GM19467 (cell line): ENCODE data around the gene GGCX.
"Not testable (repeated sequence)": the region's sequence is repeated elsewhere in the genome, so short reads cannot be mapped to it uniquely, and the experiment has no call there.

ENCODE experiments used
- ATAC-seq: cut with Tn5 transposase; IDR thresholded peaks from one replicate; pipeline ENCODE4 v1.9.1; 2021; ENCODE audit warnings: mild to moderate bottlenecking, moderate library complexity; ENCODE audit not compliant: unreplicated experiment

The GGCX gene

GRCh38 chr2:85594715-85595300 lies 33.5 kb upstream of the GGCX start:
- ATAC-seq = no peak

GRCh38 chr2:85593023-85593422 lies 31.7 kb upstream of the GGCX start:
- ATAC-seq = no peak

DNA sequence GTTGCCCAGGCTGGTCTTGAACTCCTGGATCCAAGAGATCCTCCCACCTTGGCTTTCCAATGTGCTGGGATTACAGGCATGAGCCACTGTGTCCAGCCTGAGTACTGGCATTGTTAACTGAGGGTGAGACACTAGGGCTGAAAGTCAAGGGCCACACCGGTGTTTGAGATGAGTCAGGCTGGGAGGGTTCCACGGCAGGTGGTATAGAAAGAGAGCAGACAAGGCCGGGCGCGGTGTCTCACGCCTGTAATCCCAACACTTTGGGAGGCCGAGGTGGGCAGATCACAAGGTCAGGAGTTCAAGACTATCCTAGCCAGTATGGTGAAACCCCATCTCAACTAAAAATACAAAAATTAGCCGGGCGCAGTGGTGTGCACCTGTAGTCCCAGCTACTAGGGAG lies 31.0 kb upstream of the GGCX start:
- not testable (repeated sequence) for ATAC-seq

- no peak for ATAC-seq
These were observed 30.3 kb upstream of the GGCX start for GRCh38 chr2:85591563-85591962.

DNA sequence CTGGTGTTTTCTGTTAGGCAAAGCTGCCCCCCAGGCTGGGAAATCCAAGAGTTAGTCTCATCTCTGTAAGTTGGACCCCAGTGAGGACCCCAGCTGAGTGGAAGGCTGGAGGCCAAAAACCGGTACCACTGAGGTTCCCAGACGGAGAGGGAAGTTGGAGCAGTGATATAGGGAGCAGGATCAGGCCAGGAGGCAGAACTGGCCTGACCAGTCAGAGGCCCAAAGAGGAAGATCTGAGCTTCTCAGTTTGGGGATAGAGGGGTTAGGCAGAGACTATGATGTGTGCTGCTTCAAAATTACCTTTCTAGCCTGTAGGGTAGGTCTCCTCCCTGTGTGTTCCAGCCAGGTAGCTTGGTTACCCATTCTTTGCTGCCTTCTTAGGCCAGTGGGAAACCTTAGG lies 29.7 kb upstream of the GGCX start:
- no peak for ATAC-seq

DNA sequence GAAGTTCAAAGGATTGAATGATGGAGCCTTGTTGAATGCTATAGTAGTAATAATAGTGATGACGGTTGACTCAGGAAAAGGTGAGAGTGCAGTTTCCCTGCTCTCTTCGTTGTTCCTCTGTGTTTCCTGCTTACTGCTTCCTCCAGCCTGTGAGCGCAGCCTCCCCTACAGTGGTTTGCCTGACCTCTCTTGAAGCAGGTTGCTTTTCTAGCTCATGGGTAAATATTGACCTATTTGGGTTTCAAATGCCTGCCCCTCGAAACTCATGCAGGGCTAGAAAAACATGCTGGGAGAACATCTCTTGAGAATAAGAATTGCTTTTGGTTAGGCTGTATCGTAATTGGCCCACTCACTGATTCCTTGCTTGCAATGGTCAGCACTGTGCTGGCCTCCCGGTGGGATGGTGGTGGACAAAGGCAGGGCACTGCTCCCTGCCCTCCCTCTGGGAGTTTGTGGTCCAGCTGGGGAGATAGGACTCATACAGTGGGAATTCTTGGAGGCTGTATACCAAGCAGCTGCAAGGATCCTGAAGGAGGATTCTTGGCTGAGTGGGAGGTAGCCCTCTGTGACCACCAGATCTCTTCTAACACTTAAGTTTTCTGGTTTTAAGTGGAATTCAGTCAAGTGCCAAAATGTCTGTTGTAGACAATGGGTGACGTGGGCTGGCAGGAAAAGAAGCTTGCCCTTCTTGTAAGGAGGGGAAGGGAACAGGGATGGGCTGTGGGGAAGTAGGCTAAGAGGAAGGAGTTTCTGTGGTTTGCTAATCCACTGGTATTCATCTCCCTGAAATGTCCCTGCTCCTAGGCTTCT lies 28.9 kb upstream of the GGCX start:
- ATAC-seq = no peak

DNA sequence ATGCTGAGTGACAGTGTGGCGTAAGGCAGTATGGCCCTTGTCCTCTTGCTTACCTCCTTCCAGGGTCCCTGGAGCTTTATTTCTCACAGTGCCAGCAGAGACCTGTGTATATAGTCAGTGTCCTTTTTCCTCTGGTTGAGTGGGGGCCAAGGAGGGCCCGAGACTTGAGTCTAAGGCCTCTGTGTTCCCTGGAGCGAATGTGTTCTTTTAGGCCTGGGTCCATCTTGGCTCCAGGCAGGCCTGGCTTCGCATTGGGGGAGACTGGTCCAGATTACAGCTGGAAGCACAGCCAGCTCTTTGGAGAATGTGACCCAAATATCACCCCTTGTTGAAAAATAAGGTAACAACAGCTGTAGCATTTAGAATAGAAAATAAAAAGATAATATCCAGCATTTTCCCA lies 27.9 kb upstream of the GGCX start:
- no peak for ATAC-seq

DNA sequence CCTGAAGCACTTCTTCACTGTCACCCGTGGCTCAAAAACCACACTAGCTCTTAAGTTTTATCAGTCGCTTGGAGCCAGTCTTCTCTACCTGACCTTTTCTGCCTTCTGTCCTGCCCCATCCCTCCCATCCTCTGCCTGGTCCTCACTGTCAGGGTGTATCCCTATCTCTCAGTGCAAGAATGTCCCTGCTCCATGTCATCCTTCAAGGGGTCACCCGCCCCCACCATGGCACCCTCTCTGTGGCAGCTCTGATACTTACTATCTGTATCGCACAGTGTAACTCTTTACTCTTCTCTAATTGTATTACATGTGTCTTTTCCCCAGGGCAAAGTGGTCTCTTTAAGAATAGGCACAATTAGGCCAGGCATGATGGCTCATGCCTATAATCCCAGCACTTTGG lies 27.4 kb upstream of the GGCX start:
- no peak for ATAC-seq

DNA sequence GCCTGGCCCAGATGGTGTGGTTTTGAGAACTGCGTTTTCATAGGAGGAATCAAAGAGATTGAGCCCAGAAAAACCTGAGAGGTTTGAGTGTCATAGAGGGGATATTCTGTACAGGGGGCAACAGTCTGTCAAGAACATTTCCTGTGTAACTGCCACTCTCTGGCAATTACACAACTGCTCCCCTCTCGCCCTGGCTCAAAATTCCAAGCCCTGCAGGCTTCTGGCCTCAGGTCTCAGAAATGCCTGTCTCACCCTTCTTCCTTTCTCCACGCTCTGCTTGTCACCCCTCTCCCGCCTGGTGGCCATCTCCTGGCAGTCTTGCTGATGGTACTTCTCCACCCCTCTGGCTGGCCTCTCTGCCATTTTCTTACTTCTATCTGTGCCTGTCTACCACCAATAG lies 26.9 kb upstream of the GGCX start:
- ATAC-seq = no peak

GRCh38 chr2:85585781-85586105 lies 24.4 kb upstream of the GGCX start:
- no peak for ATAC-seq

GRCh38 chr2:85584857-85585780 lies 23.8 kb upstream of the GGCX start:
- ATAC-seq = peak; percentile 36

DNA sequence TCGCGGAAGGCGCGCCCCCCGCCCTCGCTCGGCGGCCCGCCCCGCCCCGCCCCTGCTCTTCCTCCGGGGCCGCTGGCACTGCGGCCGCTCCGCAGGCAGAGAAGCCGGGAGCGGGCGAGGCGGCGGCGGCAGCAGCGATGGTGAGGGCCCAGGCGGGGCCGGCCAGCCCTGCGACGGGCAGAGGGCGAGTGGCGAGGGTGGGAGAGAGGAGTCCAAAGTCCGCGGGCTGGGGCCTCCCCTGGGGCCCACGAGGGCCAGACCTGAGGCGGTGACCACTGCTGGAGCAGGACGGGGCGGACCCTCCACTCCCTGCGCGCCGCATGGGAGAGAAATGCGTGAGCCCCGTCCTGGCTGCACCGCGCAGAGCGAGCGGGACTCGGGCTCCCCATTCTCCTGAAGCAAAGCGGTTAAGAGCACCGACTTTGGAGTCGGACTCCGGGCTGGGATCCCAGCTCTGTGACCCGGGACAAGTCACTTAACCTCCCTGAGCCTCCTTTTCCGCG lies 23.1 kb upstream of the GGCX start, which contains the start of gene VAMP5:
Gene VAMP5 (plus strand): TSS at position 78 of the 503 bp plus-strand sequence. CDS start 60 bp downstream, at position 138.
- peak; percentile 25 for ATAC-seq

- peak; percentile 48 for ATAC-seq
These were observed 22.5 kb upstream of the GGCX start for GRCh38 chr2:85583667-85584353.

DNA sequence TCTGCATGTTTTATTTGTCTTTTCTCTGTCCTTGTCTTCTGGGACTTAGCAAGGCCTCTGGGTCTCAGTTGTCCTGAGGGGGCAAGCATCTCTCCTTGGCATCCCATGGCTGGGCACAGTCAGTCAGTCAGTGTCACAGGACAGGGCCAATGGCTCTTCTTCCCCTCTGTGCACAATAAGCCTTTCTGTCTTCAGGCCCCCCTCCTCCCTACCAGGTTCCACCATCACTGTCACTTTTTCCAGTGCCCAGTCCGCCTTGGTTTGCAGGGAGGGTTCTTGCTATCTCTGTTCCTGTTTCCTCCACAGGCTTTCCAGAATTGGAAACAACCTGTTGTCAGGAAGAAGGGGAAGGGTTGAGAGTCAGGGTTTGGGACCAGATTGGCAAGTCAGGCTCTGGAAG lies 21.2 kb upstream of the GGCX start:
- no peak for ATAC-seq

GRCh38 chr2:85580206-85580605 lies 18.9 kb upstream of the GGCX start:
- no peak for ATAC-seq

DNA sequence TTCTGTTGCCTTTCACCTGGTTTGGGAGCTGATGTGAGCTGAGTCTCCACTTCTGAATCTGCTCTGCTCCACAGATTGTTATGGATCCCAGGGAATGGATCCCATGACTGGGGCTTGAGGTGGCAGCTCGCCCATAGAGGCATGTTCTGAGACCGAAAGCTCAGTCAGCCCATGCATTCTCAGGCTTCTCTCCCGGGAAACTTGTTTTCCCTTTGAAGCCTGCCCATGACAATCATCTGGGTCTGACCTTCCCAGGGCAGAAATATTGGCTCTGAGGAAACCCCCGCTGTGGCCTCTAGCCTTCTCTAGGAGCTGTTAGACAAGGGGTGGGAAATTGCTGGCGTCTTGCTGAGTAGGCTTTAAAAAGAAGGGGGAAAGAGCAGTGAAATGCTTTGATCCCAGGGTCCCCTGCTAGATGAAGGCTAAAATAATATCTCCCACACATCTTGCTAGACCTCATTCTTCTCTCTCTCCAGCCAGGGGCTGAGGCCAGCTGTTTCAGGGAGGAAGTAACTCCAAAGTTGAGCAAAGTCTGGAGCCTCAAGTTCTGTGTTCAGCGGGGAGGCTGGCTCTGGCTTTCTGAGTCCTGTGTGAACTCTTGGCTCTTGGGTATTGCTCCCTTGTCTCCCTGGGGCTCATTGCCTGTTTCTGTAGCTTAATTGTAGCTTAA lies 18.1 kb upstream of the GGCX start:
- ATAC-seq = no peak

- peak; percentile 34 for ATAC-seq
These were observed 17.2 kb upstream of the GGCX start for GRCh38 chr2:85578243-85579180.

DNA sequence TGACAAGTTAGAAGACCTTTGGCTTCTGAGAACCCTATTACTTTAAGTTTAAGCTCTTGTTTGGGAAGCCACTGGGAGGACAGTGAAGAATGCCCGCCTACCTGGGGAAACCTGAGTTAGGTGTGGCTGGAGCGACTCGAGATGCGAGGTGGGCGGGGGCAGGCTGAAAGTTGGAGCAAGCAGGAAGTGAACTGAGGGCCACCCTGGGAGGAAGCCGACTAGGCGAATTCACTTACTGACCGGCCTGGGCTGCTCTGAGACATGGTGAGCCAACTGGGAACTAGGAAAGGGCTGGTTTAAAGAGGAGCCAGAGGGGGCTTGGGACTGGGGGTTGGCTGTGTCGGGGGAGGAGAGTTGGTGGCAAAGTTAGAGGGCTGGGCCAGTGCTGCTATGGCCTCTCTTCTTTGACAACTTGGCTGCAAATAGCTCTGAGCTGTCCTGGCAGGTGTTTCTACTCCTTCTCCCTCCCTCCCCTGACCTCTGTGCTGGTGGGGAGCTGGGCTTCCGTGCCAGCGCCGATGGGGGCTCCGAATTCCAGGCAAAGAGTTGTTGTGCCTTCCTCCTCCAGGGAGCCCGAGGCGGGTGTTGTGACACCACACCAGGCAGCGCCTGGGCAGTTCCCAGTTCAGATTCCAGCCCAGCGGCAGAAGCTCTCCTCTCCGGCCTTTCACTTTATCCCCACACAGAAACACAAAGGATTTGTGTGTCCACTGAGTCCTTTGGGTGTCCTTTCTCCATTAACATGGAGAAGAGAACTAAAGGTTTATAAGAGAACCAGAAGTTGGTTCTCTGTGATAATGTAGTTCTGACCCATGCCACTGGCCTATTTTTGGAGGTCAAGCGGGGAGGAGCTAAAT lies 16.3 kb upstream of the GGCX start, which contains the start of gene VAMP8:
Gene VAMP8 (plus strand): TSS at position 201 of the 857 bp plus-strand sequence. CDS start 61 bp downstream, at position 262.
- peak; percentile 71 for ATAC-seq
